ENCODE results near the gene RSPH6A. TPM values are rescaled to one million over a fixed set of nuclear protein-coding genes. Genes with fewer than 3 reads are reported as not detected.

RSPH6A gene
- total and polyA plus RNA-seq, 2 of the 13 experiments (the other 11 are each of a cell fraction or from before 2014, with no cell fraction given) = 0.07 TPM; not detected in 1

DNA sequence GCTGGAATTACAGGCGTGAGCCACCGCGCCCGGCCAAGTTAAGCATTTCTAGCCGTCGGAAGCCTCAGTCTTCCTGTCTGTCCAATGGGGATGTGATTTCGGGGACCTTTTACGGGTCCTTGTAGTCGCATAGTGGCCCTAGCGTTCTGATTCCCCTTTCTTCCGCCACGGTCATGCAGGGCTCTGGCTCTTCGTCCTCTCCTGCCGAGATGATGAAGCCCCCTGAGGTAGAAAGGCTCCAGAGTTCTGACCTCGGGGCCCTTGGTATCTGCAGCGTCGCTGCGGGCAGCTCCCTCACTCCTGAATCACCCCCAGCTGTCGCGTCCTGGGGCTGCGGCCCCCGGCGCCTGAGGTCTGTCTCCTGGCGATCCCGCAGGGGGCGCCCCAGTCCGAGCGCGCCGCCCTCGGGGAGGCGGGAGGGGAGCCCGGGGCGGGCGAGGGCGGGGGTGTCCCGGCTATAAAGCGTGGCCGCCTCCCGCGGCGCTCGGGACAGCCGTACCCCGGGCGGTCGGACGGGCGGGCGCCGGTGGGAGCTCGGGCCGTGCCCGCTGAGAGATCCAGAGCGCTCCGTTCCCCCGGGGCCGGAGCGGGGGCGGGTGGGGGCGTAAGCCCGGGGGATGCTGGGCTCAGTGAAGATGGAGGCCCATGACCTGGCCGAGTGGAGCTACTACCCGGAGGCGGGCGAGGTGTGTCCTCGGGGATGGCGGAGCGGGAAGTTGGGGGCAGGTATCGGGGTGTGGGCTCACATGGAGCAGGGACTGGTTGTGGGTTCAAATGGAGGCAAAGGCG is 48.9 kb upstream of the RSPH6A start, which contains the start of gene FOXA3 (continued):
- TF ChIP-seq, protein P1, sequence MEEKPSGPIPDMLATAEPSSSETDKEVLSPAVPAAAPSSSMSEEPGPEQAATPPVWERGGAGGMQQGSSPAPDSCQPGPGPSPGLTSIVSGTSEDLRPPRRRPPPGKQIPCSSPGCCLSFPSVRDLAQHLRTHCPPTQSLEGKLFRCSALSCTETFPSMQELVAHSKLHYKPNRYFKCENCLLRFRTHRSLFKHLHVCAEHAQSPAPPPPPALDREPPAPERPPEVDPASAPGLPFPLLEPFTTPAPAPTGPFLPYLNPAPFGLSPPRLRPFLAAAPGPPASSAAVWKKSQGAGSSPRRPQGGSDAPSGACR (CRISPR knock-in tag; IDR thresholded peaks at IDR 0.05) = no peak
- no peak for TF ChIP-seq JUN (CRISPR knock-in tag; IDR thresholded peaks at IDR 0.05)
- TF ChIP-seq BORCS8-MEF2B (CRISPR knock-in tag; IDR thresholded peaks at IDR 0.05) = 0 out of 2 replicates have a peak, but pooled peaks have one; percentile 16
- TF ChIP-seq, protein P2, sequence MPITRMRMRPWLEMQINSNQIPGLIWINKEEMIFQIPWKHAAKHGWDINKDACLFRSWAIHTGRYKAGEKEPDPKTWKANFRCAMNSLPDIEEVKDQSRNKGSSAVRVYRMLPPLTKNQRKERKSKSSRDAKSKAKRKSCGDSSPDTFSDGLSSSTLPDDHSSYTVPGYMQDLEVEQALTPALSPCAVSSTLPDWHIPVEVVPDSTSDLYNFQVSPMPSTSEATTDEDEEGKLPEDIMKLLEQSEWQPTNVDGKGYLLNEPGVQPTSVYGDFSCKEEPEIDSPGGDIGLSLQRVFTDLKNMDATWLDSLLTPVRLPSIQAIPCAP (CRISPR knock-in tag; IDR thresholded peaks at IDR 0.05; ENCODE audit: low read depth) = no peak
- TF ChIP-seq ZNF329 (CRISPR knock-in tag; IDR thresholded peaks at IDR 0.05; ENCODE audit: low read depth) = no peak
- TF ChIP-seq ZNF644 (CRISPR knock-in tag; IDR thresholded peaks at IDR 0.05; ENCODE audit: low read depth) = no peak
- TF ChIP-seq MBNL3 (CRISPR knock-in tag; conservative IDR thresholded peaks at IDR 0.05) = no peak
- TF ChIP-seq KDM5B (CRISPR knock-in tag; IDR thresholded peaks at IDR 0.05; ENCODE audit: borderline replicate concordance) = no peak
- no peak for TF ChIP-seq JARID2 (CRISPR knock-in tag; IDR thresholded peaks at IDR 0.05; ENCODE audit: insufficient replicate concordance)
- TF ChIP-seq EZH2 (conservative IDR thresholded peaks at IDR 0.05; ENCODE audit: low read depth, low read length) = no peak
- TF ChIP-seq HNRNPK (IDR thresholded peaks at IDR 0.05; ENCODE audit: low read depth, low read length, poor library complexity, severe bottlenecking) = no peak
- TF ChIP-seq ZNF550 (CRISPR knock-in tag; IDR thresholded peaks at IDR 0.05; ENCODE audit: borderline replicate concordance) = no peak
- TF ChIP-seq ZNF354B (CRISPR knock-in tag; IDR thresholded peaks at IDR 0.05) = no peak
- TF ChIP-seq SNAPC2 (CRISPR knock-in tag; IDR thresholded peaks at IDR 0.05) = no peak
- no peak for TF ChIP-seq ZNF891 (CRISPR knock-in tag; IDR thresholded peaks at IDR 0.05)
- TF ChIP-seq ZNF143 (CRISPR knock-in tag; IDR thresholded peaks at IDR 0.05) = peak; percentile 46; the same call in 1 of the 2 replicates
- no peak for TF ChIP-seq RBM22 (optimal IDR thresholded peaks at IDR 0.05; ENCODE audit: low read length)
- no peak for TF ChIP-seq ZNF552 (CRISPR knock-in tag; IDR thresholded peaks at IDR 0.05; ENCODE audit: borderline replicate concordance)
- TF ChIP-seq MIER2 (CRISPR knock-in tag; IDR thresholded peaks at IDR 0.05) = peak; percentile 10; the same call in 1 of the 2 replicates
- TF ChIP-seq RFXANK (CRISPR knock-in tag; IDR thresholded peaks at IDR 0.05) = 0 out of 2 replicates have a peak, but pooled peaks have one; percentile 34
- TF ChIP-seq ZSCAN29 (CRISPR knock-in tag; conservative IDR thresholded peaks at IDR 0.05) = no peak
- TF ChIP-seq NCOR1 (IDR thresholded peaks at IDR 0.05; ENCODE audit: borderline replicate concordance, low read length) = no peak
- TF ChIP-seq, protein P3, sequence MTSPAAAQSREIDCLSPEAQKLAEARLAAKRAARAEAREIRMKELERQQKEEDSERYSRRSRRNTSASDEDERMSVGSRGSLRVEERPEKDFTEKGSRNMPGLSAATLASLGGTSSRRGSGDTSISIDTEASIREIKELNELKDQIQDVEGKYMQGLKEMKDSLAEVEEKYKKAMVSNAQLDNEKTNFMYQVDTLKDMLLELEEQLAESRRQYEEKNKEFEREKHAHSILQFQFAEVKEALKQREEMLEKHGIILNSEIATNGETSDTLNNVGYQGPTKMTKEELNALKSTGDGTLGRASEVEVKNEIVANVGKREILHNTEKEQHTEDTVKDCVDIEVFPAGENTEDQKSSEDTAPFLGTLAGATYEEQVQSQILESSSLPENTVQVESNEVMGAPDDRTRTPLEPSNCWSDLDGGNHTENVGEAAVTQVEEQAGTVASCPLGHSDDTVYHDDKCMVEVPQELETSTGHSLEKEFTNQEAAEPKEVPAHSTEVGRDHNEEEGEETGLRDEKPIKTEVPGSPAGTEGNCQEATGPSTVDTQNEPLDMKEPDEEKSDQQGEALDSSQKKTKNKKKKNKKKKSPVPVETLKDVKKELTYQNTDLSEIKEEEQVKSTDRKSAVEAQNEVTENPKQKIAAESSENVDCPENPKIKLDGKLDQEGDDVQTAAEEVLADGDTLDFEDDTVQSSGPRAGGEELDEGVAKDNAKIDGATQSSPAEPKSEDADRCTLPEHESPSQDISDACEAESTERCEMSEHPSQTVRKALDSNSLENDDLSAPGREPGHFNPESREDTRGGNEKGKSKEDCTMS (CRISPR knock-in tag; conservative IDR thresholded peaks at IDR 0.05) = no peak

Measured in HepG2 (cell line).